Iris pigment epithelial cell (primary cell): Measurements from ENCODE around the gene SH3BP4.
A peak's percentile ranks its signal among the peaks of the same experiment; 100 is the strongest.
"Not testable (repeated sequence)": the region's sequence is repeated elsewhere in the genome, so short reads cannot be mapped to it uniquely, and the experiment has no call there.

Source experiments
- DNase-seq: peaks from one replicate; pipeline ENCODE4 v3.0.0-alpha.2; 2011; ENCODE audit warnings: low read depth

Gene SH3BP4

DNA sequence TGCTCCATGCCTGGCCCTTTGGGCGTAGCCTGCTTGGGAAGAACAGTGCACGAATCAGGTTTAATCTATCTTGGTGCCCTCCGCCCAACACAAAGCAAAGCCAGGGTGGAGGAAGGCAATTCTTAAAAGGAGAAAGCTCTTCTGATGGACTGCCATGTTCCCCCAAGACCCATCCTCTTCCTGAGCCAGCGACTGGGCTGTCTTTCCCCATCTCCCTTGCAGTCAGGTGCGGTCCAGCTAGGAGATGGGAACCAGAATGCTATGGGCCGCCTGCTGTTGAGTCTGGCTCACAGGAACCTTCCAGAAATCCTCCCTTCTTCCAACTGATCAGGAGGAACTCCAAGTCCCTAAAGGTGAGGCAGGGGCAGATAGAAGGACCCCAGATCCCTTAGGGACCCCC, 105.0 kb downstream of the SH3BP4 start:
- no peak for DNase-seq

DNA sequence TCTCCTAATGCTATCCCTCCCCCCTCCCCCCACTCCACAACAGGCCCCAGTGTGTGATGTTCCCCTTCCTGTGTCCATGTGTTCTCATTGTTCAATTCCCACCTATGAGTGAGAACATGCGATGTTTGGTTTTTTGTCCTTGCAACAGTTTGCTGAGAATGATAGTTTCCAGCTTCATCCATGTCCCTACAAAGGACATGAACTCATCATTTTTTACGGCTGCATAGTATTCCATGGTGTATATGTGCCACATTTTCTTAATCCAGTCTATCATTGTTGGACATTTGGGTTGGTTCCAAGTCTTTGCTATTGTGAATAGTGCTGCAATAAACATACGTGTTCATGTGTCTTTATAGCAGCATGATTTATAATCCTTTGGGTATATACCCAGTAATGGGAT, 105.8 kb downstream of the SH3BP4 start:
- DNase-seq: not testable (repeated sequence)

DNA sequence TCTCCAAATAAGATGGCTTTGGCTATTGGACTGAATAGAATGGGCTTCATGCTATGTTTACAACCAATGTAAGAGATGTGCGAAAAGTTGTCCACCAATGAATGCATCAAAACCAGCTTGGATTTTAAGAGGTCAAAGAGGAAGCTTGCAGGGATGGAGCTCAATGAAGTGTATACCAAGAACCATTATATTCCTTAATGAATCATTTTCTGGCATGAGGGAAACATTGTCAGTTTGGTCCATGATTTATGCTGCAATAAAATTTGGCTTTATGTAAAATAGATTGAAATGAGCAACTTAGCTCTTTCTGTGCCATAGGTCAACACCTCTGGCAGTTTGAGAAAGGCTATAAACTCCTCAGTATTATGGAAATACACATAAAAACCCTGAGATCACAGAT, 107.3 kb downstream of the SH3BP4 start:
- no peak for DNase-seq

DNA sequence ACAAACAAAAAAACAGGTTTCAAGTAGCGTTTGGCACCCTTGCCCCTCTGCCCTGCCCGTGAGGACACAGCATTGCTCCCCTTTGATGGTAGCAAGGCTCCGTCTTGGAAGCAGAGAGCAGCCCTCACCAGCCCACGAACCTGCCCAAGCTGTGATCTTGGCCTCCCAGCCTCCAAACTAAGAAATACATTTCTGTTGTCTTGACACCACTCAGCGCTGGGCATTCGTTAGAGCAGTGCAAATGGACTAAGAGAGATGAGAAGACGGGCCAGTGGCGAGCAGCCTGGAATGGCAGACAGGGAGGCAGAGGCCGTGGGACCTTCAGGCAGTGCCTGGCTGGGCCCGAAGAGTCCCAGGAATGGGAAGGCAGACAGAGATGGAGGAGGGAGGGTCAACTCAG, 109.8 kb downstream of the SH3BP4 start:
- DNase-seq: no peak

DNA sequence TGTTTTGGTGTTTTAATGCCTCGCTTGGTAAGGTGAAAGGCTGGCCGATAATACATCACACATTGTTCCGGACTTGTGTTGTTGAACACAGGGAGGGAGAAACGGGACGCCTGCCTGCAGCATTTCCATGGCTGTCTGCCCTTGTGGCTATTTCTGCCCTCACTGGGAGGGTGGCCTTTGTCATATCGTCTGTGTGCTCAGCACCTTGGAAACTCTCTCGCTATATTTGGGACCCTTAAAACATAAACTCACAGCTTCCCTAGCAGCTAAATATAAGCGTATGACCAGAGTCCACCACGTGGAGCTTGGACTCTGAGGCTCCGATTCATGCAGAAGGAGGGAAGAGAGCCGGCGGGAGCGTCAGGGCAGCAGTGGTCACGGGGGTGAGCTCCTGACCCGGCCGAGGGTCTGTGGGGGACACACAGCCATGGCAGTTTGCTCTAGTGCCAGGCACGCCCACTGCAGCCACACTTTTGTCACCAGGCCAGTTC, 111.7 kb downstream of the SH3BP4 start:
- DNase-seq: no peak

DNA sequence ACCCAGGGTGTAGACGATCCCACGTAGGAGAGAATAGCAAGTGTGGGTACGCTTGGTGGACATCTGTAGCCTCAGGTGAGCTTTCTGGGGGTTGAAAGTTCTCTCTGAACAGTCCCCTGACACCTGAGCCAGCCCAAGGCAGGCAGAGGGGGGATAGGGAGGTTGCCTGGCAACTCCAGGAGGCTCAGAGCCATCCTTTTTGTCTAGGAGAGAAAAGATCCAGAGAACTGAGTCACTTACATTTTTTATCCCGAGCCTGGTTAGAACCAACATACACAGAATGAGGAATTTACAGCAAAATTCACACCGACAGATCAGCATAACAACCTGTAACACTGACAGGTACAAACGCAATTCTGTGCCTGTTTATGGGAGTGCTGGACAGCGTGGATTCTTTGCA, 113.2 kb downstream of the SH3BP4 start:
- DNase-seq: no peak

DNA sequence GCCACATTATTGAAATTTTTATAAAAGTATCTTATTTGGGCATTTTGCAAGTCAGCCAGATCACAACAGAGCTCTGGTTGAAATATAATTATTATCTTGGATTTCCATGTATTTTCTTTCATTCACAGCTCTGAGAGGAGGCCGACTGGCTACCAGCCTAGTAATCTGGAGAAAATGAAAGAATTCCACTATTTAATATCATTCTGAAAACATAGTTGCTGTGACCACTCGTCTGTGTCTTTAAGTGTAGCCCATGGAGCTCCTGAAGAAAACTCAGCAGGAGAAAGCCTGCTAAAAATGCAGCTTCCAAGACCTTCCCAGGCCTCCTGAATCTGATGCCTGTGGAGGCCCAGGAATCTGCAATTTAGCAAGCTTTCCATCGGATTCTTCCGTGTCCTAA, 114.7 kb downstream of the SH3BP4 start:
- DNase-seq: no peak

DNA sequence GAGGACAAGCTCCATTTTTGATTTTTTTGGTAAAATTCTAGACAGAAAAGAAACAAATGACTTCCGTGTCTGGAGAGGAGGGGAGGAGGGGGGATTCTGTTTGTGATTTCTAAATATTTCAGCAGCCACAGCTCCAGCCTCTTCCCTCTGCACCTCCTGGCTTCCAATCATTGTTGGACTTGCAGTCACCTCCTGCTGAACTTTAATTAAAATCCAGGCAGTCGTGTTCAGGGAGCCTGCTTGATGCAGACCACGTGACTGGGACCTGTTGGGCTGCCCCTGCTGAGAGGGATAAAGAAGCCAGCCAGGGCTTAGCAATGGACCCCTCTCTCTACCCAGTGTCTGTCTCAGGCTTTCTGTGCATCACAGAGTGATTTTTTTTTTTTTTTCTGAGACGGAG, 115.1 kb downstream of the SH3BP4 start:
- no peak for DNase-seq

DNA sequence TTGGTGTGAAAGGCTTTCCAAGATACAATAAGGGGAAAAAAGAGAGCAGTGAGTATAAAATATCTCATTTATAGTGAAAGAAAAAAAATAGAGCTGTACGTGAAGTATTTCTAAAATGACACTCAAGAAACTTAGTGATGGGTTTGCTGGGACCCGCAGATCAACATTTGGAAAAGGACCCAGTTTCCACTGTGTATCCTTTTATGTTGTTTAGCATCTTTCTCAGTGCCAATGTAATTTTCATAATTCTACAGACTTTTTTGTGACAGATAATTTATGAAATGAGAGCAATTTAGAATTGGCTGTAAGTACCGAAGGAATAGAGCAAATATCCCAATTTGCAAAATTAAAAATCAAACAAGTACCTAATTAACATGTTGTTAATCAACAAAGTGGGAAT, 116.9 kb downstream of the SH3BP4 start:
- DNase-seq: no peak

DNA sequence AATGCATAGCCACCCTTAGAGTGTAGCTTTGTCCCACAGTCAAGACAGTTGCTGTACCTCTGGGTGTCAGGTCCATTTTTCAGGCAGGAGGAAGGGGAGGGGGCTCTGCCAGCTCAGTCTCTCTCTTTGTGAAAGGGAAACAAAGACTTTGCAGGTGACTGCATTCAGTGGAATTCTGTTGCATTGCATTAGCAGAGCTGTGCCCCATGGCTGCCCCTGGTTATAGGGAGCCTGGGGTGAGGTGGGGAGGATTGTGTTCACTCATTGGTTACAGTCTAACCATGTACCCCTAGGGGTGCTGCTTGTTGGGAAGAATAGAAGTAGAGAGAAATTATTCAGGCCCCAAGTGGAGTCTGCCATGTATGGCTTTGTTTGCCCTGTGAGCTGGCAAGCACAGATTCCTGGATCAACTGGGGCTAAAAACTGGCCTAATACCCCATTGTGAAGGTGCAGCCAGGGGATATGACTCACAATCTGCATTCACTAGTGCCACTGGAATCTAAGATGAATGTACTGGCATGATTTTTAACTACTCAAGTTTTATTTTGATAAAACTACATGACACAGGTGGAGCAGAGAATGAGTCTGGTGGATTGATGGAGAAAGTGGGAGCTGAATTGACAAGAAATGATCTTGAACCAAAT, 118.4 kb downstream of the SH3BP4 start:
- no peak for DNase-seq

DNA sequence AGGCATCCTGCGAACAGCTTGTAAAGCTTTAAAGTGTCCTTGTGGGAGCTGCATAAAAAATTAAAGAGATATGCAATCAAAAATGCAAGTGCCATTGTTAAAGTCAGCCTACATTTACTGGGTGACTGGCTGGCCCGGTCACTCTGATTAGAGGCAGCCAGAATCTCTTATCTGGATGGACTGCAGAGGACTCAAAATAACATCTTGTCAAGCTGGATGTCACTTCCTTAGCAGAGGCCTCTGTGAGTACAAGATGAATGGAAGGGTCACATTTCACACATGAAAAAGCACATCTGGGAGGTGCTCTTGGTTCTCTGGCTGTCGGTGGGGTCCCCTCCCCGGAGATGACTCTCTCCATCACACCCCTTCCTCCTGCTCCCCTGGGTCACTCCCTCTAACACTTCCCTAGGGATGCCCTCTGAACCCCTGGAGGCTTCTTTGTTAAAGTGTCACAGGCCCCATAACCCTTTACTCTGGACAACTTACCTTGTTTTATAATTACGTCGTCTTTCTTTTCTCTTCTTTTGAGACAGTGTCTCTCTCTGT, 122.1 kb downstream of the SH3BP4 start:
- DNase-seq: no peak

DNA sequence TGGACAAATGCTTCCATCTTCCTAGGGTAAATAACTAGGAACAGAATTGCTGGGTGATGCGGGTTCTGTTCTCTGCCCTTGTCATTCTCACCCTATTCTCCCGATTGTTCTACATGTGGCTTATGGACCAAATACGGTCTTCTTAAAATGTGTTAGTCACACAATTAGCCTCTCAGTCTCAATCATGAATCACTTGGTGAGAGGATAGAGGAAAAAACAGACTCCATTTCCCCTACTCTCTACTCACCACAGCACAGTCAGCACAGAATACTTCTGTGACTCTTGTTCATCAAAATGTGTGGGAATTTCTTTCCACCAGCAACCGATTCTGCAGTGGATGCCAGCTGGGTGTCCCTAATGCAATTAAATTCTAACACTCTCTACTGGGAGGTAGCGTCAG, 125.2 kb downstream of the SH3BP4 start:
- no peak for DNase-seq

DNA sequence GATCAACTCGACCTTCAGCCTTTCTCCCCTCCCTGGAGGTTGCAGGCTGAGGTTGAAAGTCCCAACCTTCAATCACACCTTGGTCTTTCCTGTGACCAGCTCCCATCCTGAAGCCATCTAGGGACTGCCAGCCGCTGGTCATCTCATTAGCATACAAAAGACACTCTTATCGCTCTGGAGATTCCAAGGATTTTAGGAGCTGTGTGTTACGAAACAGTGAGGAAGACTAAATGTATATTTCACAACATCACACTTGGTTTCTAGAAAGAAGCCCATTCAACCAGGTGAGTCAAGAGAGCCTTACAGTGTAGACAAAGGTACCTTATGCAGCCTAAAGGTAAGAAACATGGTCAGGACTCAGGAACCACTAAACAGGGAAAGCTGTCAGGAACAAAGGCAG, 126.4 kb downstream of the SH3BP4 start:
- no peak for DNase-seq

DNA sequence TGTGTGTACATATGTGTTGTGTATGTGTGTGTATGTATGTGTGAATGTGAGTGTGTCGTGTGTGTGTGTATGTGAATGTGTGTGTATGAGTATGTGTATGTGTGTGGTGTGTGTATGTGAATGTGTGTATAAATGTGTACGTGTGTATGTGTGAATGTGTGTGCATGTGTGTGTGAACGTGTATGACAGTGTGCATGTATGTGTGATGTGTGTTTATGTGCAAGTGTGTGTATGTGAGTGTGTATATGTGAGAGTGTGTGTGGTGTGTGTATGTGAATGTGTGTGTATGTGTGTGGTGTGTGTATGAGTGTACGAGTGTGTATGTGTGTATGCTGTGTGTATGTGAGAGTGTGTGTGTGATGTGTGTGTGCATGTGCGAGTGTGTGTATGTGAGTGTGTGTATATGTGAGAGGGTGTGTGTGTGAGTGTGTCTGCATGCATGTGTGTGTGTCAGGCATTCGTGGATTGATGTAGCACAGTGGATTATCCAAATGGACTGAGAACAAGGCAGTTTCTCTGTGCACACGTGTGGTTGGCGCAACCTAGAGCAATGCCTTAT, 127.2 kb downstream of the SH3BP4 start:
- no peak for DNase-seq

DNA sequence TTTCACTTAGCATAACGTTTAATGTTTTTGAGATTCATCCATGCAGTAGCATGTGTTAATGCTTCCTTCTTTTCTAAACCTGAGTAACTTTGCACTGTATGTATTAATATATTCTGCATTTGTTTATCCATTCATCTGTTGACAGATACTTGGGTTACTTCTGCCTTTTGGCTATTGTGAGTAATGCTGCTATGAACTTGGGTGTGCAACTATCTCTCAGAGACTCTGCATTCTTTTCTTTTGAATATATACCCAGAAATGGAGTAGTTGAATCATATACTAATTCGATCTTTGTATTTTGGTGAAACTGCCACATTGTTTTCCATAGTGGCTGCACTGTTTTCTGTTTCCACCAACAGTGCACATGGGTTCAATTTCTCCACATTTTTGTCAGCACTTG, 128.3 kb downstream of the SH3BP4 start:
- DNase-seq: no peak

DNA sequence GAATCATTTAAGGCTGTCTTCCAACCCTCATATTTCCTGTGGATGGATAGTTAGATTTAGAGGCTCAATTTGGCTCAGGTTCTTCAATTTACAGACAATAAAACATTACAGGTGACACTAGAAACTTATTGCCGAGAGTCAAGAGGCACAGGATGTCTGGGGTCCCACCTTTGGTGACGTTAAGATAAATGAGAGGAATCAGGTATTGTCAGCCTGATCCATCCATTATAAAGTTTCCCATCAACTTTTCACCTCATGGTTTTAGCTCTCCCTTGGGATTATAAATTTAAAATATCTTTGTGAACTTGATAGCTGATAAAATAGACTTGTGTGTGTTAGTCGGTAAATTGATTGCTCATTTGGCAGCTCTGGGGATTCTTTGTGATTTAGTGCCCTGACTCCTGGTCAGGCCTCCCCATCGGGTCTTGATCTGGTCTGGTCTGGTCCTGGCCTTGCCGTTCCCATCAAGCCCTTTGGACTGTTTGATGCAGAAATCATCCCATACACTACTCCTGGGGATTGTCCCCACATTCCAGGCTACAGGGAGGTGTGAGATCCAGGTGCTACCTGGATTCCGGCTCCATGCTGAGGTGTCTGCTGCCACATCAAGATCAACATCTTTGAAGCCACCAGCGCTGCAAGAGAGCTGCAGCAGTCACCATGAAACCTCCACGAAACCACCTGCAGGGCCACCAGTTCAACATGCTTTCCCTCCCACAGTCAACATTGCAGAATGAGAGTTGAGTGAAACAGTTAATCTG, 130.9 kb downstream of the SH3BP4 start:
- DNase-seq: no peak

DNA sequence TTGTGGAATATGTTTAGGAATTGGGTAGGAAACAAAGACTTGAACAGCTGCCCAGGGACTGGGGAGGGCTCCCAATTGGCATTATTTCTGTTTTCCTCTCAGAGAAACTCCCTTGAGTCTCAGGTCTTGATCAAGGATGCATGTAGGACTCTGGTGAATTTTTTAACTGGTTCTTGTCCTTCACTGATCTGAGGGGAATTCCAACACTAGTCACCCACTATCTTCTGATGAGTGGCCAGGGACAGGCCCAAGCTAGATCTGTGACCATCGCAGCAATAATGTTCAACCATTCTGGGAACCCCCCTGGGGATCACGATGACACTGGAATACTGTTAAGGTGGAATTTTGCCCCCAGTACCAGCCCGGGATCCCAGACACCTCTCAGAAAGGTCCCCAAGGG, 132.0 kb downstream of the SH3BP4 start:
- DNase-seq: no peak

DNA sequence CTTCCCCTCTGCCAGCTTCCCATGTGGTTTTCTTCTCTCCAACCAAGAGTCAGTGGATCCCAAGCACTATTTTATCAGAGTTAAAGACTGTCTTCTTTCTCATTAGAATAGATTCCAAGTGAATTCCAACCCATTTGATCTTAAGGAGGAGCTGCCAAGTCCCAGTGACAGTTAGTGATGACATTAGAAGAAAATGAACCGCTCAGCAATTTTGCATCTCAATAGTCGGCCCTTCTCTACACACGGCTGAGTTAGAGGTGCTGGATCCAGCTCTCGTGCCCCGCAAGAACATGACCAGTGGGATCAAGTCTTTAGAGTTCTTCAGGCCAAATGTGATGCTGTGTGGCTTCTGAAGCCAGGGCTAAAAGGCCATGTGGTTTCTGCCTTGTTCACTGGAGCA, 132.6 kb downstream of the SH3BP4 start:
- DNase-seq: no peak

DNA sequence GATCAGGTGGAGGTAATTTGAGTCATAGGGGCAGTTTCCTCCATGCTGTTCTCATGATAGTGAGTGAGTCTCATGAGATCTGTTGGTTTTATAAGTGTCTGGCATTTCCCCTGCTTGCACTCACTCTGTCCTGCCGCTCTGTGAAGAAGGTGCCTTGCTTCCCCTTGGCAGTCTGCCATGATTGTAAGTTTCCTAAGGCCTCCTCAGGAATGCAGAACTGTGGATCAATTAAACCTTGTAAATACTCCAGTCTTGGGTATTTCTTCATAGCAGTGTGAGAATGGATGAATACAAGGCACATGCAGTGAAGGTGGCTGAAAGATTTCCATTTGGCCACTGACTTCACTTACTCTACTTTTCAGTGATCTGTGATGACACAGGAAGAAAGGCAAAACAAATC, 133.7 kb downstream of the SH3BP4 start:
- peak; percentile 29 for DNase-seq

DNA sequence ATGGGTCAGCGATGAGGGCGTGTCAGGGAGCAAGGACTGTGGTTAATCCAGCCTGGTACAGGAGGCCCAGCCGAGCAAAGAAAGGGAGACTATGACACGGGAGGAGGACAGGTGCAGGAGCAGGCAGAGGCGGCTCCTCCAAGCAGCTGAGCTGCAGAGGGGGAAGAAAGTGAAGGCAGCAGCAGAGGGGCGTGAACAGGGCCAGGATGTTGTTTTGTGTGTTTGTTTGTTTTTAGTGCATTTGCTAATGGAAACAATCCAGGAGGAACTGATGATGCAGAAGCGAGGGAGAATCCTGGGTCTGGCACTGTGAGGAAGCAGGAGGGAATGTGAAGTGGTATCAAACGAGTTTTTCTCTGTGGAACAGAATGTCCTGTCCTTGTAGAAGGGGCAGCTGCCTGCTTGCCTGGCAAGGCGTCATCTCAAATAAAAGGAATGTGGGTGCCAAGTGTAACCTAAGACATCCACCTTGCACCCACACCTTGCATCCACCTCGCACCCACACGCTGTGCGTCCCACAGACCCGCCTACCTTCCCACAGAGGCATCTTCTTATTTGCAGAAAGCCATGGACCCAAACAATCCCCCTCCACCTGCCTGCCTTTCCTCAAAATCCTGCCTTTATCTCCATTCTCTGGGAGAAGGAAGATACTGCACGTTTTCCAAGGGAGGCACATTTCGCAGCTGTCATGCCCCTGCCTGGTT, 134.8 kb downstream of the SH3BP4 start:
- no peak for DNase-seq

DNA sequence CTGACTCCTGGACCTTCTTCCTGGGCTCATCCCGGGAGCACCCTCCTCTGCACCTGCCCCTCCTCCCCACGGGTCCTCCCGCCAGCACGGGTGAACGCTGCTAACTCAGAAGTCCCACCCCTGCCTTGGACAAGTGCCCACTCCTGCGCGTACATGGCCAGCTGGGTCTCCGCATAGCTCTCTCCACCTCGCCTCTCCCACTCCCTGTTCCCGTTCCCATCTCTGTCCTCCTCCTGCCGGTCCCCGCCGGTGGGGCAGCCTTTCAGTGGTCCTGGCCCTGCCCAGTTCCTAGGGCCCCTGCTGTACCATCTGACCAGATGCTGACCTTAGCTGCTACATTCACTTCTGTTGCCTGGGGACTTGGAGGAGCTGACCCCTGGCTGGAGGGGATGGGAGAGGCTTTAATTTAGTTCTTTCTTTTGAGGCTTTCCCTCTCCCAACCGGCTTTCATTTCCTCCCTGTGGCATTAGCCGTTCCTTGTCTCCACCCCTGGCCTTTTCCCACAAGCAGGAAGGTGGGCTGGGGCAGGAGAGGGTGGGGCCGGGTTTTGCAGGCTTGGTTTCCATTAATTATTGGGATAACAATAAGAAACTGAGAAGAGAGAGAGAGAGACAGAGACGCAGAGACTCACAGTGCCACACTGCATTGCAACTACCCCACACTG, 136.1 kb downstream of the SH3BP4 start:
- DNase-seq: peak; percentile 31

DNA sequence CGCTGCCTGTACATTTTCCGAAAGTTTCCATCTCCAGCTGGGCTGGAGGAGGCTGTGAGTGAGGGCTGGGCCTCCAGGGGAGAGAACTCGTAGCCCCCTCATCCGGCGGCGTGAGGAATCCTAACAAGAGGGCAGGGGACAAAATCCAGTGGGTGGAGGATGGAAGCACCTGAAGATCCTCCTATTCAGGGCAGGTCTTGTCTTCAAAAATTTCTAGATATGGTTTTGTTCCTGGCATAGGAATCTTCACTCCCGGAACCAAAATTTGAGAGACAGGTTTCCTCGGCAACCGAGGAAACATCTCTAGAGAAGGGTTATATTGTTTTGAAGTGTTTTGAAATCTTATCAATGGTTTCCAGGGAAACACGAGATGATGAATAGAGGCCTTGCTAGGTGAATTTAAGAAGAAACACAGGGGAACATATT, 136.7 kb downstream of the SH3BP4 start:
- DNase-seq: no peak
